Hepatocyte (in vitro differentiated cells): ENCODE data around the gene TTC27. TPM values are rescaled to one million over a fixed set of nuclear protein-coding genes. Genes with fewer than 3 reads are reported as not detected.

ENCODE experiments used
- DNase-seq: peaks from one replicate; pipeline ENCODE4 v3.0.0-alpha.2; 2016; ENCODE audit warnings: low spot score
- H2AFZ ChIP-seq: fragments of 200-600 bp; sonication (generic); 2 replicates; pipeline ENCODE4 v1.6.0; 2016; ENCODE audit warnings: antibody characterized with exemption, mild to moderate bottlenecking
- H3K27ac ChIP-seq: fragments of 200-600 bp; sonication (generic); 2 replicates; pipeline ENCODE4 v1.5.1; 2016; ENCODE audit warnings: mild to moderate bottlenecking
- H3K27me3 ChIP-seq: fragments of 200-600 bp; sonication (generic); 2 replicates; pipeline ENCODE4 v1.6.1; 2016
- H3K36me3 ChIP-seq: fragments of 200-600 bp; sonication (generic); replicated peaks from 2 replicates; pipeline ENCODE4 v1.5.1; 2016; ENCODE audit warnings: low read depth; ENCODE audit not compliant: insufficient read depth
- H3K4me1 ChIP-seq: fragments of 200-600 bp; sonication (generic); 2 replicates; pipeline ENCODE4 v1.5.1; 2016; ENCODE audit warnings: mild to moderate bottlenecking, moderate library complexity; ENCODE audit not compliant: insufficient read depth
- H3K4me2 ChIP-seq: fragments of 200-600 bp; sonication (generic); 2 replicates; pipeline ENCODE4 v1.6.0; 2016
- H3K4me3 ChIP-seq: fragments of 200-600 bp; sonication (generic); 2 replicates; pipeline ENCODE4 v1.5.1; 2016; ENCODE audit warnings: mild to moderate bottlenecking
- H3K79me2 ChIP-seq: fragments of 200-600 bp; sonication (generic); 2 replicates; pipeline ENCODE4 v1.6.0; 2017; ENCODE audit warnings: mild to moderate bottlenecking
- H3K9me2 ChIP-seq: fragments of 200-600 bp; sonication (generic); replicated peaks from 2 replicates; pipeline ENCODE4 v1.6.0; 2017; ENCODE audit warnings: mild to moderate bottlenecking; ENCODE audit not compliant: insufficient read depth
- H3K9me3 ChIP-seq: fragments of 200-600 bp; sonication (generic); 2 replicates; pipeline ENCODE4 v1.5.1; 2016; ENCODE audit warnings: low read depth, mild to moderate bottlenecking
- H4K20me1 ChIP-seq: fragments of 200-600 bp; sonication (generic); 2 replicates; pipeline ENCODE4 v1.6.0; 2016; ENCODE audit warnings: mild to moderate bottlenecking; ENCODE audit not compliant: insufficient read depth, poor library complexity, severe bottlenecking
- CTCF ChIP-seq: fragments of 200-600 bp; sonication (generic); IDR thresholded peaks from 2 replicates; pipeline ENCODE4 v1.5.1; 2016; ENCODE audit warnings: antibody characterized with exemption, mild to moderate bottlenecking; ENCODE audit not compliant: poor library complexity
- EZH2 ChIP-seq: fragments of 200-600 bp; sonication (generic); IDR thresholded peaks from 2 replicates; pipeline ENCODE4 v1.6.1; 2016; ENCODE audit warnings: antibody characterized with exemption, mild to moderate bottlenecking, borderline replicate concordance
- EZH2phosphoT487 ChIP-seq: fragments of 200-600 bp; sonication (generic); IDR thresholded peaks from one replicate; pipeline ENCODE4 v1.6.1; 2018; ENCODE audit warnings: antibody characterized with exemption, mild to moderate bottlenecking, low read depth, moderate library complexity; ENCODE audit not compliant: unreplicated experiment, severe bottlenecking
- WGBS: methylation state at CpG from one replicate; pipeline ENCODE4 v1.1.6; 2016; ENCODE audit warnings: low lambda C conversion rate; ENCODE audit errors: missing lambda C conversion rate; 5-methylcytosine and 5-hydroxymethylcytosine counted together
- polyA plus RNA-seq: library from polyadenylated mRNA; unstranded; fragments of >200 nt; fragmentation: Nextera tagmentation; extraction: Ambion mirVana; gene quantifications from 2 replicates; pipeline ENCODE4 v1.2.1, GENCODE V29; 2016
- total RNA-seq: library from RNA; depleted of rRNA; stranded (reverse); fragments of >200 nt; gene quantifications from 2 replicates; pipeline ENCODE4 v1.2.3, GENCODE V29; 2014

TTC27 gene
- total and polyA plus RNA-seq, 2 experiments from 2014 or later = 10.7 to 12.7 TPM

GRCh38 chr2:32804205-32804604 lies 176.4 kb downstream of the TTC27 start:
- Histone ChIP-seq H3K4me1 (peaks cover 6% of the 10 kb centered on the region), H3K9me3 (no peaks in the 10 kb centered on the region), H3K27ac (peak overlapping the region; percentile 15), H3K79me2 (no peaks in the 10 kb centered on the region), H3K27me3 (no peaks in the 10 kb centered on the region), H3K9me2 (no peaks in the 10 kb centered on the region), H4K20me1 (no peaks in the 10 kb centered on the region), H3K4me3 (no peak overlapping the region), H3K4me2 (no peak overlapping the region), H2AFZ (no peak overlapping the region), H3K36me3 (no peaks in the 10 kb centered on the region)
- WGBS = 38% methylated on average over 2 of the region's 2 CpGs
- TF ChIP-seq EZH2phosphoT487 (no peak), CTCF (no peak), EZH2 (no peak)
- DNase-seq = no peak

GRCh38 chr2:32805104-32806095 lies 177.6 kb downstream of the TTC27 start:
- peak; percentile 61 for DNase-seq
- Histone ChIP-seq H3K4me2 (no peak overlapping the region), H3K27me3 (no peaks in the 10 kb centered on the region), H3K79me2 (no peaks in the 10 kb centered on the region), H3K9me2 (no peaks in the 10 kb centered on the region), H3K4me1 (peaks cover 6% of the 10 kb centered on the region), H3K27ac (peak overlapping the region; percentile 60), H4K20me1 (no peaks in the 10 kb centered on the region), H3K36me3 (no peaks in the 10 kb centered on the region), H2AFZ (no peak overlapping the region), H3K4me3 (no peak overlapping the region), H3K9me3 (no peaks in the 10 kb centered on the region)
- TF ChIP-seq EZH2 (no peak), CTCF (no peak), EZH2phosphoT487 (no peak)
- 50% methylated on average over 4 of the region's 4 CpGs for WGBS

- Histone ChIP-seq H3K4me2 (no peak overlapping the region), H3K9me3 (no peaks in the 10 kb centered on the region), H3K79me2 (no peaks in the 10 kb centered on the region), H3K9me2 (no peaks in the 10 kb centered on the region), H3K27me3 (no peaks in the 10 kb centered on the region), H4K20me1 (no peaks in the 10 kb centered on the region), H3K4me3 (no peak overlapping the region), H2AFZ (no peak overlapping the region), H3K36me3 (no peaks in the 10 kb centered on the region), H3K4me1 (peaks cover 17% of the 10 kb centered on the region), H3K27ac (no peak overlapping the region)
- no peak for DNase-seq
- 65% methylated on average over 1 of the region's 1 CpG for WGBS
- TF ChIP-seq CTCF (no peak), EZH2 (no peak), EZH2phosphoT487 (no peak)
Observed at GRCh38 chr2:32806857-32807256, 179.0 kb downstream of the TTC27 start.
